22Rv1 (cell line): ENCODE measurements around the gene GJB6.

Experiments
- ZFX ChIP-seq: fragments of 450-650 bp; IDR thresholded peaks from 2 replicates; pipeline ENCODE4 v1.6.1; 2017; ENCODE audit warnings: antibody characterized with exemption, borderline replicate concordance
- TF ChIP-seq, protein P1 (sequence below): fragments of 450-650 bp; IDR thresholded peaks from 2 replicates; pipeline ENCODE4 v1.5.1; 2017; ENCODE audit warnings: mild to moderate bottlenecking

DNA sequence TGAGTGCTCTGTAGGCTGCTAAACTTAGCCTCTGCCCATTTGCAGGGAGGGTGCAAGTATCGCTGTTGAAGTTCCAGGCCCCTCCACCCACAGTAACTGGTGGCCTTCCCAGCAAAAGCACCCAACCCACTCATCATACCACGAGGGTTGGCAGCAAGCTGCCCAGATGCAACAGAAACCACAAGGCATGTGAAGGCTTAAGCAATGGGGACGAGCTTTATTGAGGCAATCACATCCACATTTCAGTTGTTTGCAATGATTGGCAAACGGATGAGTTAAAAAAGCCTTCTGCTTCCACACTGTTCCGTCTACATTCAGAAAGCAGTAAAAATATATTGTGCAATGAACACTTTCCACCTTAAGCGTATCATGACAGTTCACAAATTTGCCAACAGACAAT, 10.3 kb downstream of the GJB6 start:
- TF ChIP-seq, protein P1, sequence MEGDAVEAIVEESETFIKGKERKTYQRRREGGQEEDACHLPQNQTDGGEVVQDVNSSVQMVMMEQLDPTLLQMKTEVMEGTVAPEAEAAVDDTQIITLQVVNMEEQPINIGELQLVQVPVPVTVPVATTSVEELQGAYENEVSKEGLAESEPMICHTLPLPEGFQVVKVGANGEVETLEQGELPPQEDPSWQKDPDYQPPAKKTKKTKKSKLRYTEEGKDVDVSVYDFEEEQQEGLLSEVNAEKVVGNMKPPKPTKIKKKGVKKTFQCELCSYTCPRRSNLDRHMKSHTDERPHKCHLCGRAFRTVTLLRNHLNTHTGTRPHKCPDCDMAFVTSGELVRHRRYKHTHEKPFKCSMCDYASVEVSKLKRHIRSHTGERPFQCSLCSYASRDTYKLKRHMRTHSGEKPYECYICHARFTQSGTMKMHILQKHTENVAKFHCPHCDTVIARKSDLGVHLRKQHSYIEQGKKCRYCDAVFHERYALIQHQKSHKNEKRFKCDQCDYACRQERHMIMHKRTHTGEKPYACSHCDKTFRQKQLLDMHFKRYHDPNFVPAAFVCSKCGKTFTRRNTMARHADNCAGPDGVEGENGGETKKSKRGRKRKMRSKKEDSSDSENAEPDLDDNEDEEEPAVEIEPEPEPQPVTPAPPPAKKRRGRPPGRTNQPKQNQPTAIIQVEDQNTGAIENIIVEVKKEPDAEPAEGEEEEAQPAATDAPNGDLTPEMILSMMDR = no peak
- TF ChIP-seq ZFX = no peak
